Tracheal epithelial cell (primary cell): ENCODE results near the gene XKR8. TPM values are rescaled to one million over a fixed set of nuclear protein-coding genes. Genes with fewer than 3 reads are reported as not detected.

Experiments used
- total RNA-seq: library from RNA; depleted of rRNA; stranded (reverse); fragments of >200 nt; gene quantifications from 2 replicates; pipeline ENCODE4 v1.2.1, GENCODE V29; 2014

XKR8 gene
- total RNA-seq = 2.2 and 5.3 TPM in 2 replicates

GRCh38 chr1:27959792-27960603 lies at the start of gene XKR8:
XKR8 (plus strand) TSS chr1:27959973; CDS start chr1:27960070, 97 bp downstream.

GRCh38 chr1:27934818-27935549 lies 24.8 kb upstream of the XKR8 start, which contains the start of gene SMPDL3B:
SMPDL3B (plus strand) TSS chr1:27935000; CDS start chr1:27935184, 184 bp downstream.

Other genes starting within 250 kb of the XKR8 start
- gene FAM76A, start 234.0 kb upstream of the XKR8 start, total RNA-seq = 10.6 and 13.9 TPM in 2 replicates
- gene STX12, start 186.8 kb upstream of the XKR8 start, total RNA-seq = 44.8 and 71.1 TPM in 2 replicates
- 40.5 and 46.0 TPM in 2 replicates for gene PPP1R8, start 129.2 kb upstream of the XKR8 start, total RNA-seq
- gene THEMIS2, start 87.4 kb upstream of the XKR8 start, total RNA-seq = 8.1 and 18.6 TPM in 2 replicates
- 24.1 and 26.0 TPM in 2 replicates for gene RPA2, start 45.4 kb upstream of the XKR8 start, total RNA-seq
- 1.1 and 8.2 TPM in 2 replicates for gene SMPDL3B, start 25.0 kb upstream of the XKR8 start, total RNA-seq
- 7.7 and 11.6 TPM in 2 replicates for gene EYA3, start 128.6 kb downstream of the XKR8 start, total RNA-seq
- gene PTAFR, start 216.7 kb downstream of the XKR8 start, total RNA-seq = 7.5 and 8.7 TPM in 2 replicates